Lung (tissue), 12 donors: ENCODE measurements around the gene ABHD5. TPM values are rescaled to one million over a fixed set of nuclear protein-coding genes. Genes with fewer than 3 reads are reported as not detected.
A peak's percentile ranks its signal among the peaks of the same experiment; 100 is the strongest.

Source experiments
- ATAC-seq: fragments of 200-7000 bp; cut with Tn5 transposase; one replicate; pipeline ENCODE4 v1.9.1; 2020; ENCODE audit warnings: moderate number of reproducible peaks; ENCODE audit not compliant: insufficient read depth, low FRiP score
- DNase-seq, 3 donors: peaks; one replicate each; pipeline ENCODE4 v3.0.0-alpha.2; 2013 to 2017
- H3K27ac ChIP-seq, 2 donors: one replicate each; pipeline ENCODE4 v1.5.1; 2013; ENCODE audit warnings: mild to moderate bottlenecking in 2 of 2, moderate library complexity in 2 of 2, control low read depth in 1 of 2, inconsistent platforms in 1 of 2, low read depth in 1 of 2, low read length in 1 of 2
- H3K27me3 ChIP-seq, 3 donors: one replicate each; pipeline ENCODE4 v1.5.1; 2013; ENCODE audit warnings: low read length in 2 of 3; ENCODE audit not compliant: control insufficient read depth in 3 of 3, insufficient read depth in 3 of 3
- H3K36me3 ChIP-seq, 4 donors: one replicate each; pipeline ENCODE4 v1.5.1; 2013; ENCODE audit warnings: low read length in 4 of 4, mild to moderate bottlenecking in 1 of 4, moderate library complexity in 1 of 4; ENCODE audit not compliant: control insufficient read depth in 4 of 4, insufficient read depth in 4 of 4
- H3K4me1 ChIP-seq, 5 donors: one replicate each; pipeline ENCODE4 v1.5.1; 2013; ENCODE audit warnings: low read length in 5 of 5, mild to moderate bottlenecking in 2 of 5, moderate library complexity in 1 of 5; ENCODE audit not compliant: control insufficient read depth in 5 of 5, insufficient read depth in 5 of 5
- H3K4me3 ChIP-seq: one replicate; pipeline ENCODE4 v1.5.1; 2013; ENCODE audit warnings: mild to moderate bottlenecking, control low read depth, moderate library complexity
- H3K9ac ChIP-seq, 2 donors: one replicate each; pipeline ENCODE4 v1.5.1; 2013; ENCODE audit warnings: low read length in 2 of 2, control low read depth in 1 of 2; ENCODE audit not compliant: insufficient read depth in 1 of 2
- H3K9me3 ChIP-seq, 4 donors: one replicate each; pipeline ENCODE4 v1.5.1; 2013; ENCODE audit warnings: low read length in 3 of 4, mild to moderate bottlenecking in 1 of 4, moderate library complexity in 1 of 4; ENCODE audit not compliant: control insufficient read depth in 4 of 4, insufficient read depth in 3 of 4
- CTCF ChIP-seq: IDR thresholded peaks from 2 replicates; pipeline ENCODE4 v1.5.1; 2012; ENCODE audit warnings: mild to moderate bottlenecking; ENCODE audit errors: control extremely low read depth, extremely low read depth
- WGBS, 2 donors: extraction: QIAGEN DNeasy Blood & Tissue Kit; methylation state at CpG; one replicate each; pipeline ENCODE4 v1.1.7; 2013; 5-methylcytosine and 5-hydroxymethylcytosine counted together
- polyA plus RNA-seq, 2 donors: library from polyadenylated mRNA; stranded (reverse); fragments of 200-250 nt; gene quantifications; one replicate each; pipeline ENCODE4 v1.2.1, GENCODE V29; 2013
- total RNA-seq, 2 donors: library from RNA; depleted of rRNA in 1 of 2; stranded (reverse); fragments of >200 nt in 1 of 2; gene quantifications; one replicate each; pipeline ENCODE4 v1.2.1, GENCODE V29; 2014 to 2021
- donor health status: control.
- donor health status: control.
- donor health status: Bipolar disorder and iron deficiency.
- donor health status: healthy.
- donor health status: DM: yes; HTN: yes; CAD: no.

The ABHD5 gene
- total and polyA plus RNA-seq, 4 donors: 18.3 to 31.4 (median 30.9) TPM

DNA sequence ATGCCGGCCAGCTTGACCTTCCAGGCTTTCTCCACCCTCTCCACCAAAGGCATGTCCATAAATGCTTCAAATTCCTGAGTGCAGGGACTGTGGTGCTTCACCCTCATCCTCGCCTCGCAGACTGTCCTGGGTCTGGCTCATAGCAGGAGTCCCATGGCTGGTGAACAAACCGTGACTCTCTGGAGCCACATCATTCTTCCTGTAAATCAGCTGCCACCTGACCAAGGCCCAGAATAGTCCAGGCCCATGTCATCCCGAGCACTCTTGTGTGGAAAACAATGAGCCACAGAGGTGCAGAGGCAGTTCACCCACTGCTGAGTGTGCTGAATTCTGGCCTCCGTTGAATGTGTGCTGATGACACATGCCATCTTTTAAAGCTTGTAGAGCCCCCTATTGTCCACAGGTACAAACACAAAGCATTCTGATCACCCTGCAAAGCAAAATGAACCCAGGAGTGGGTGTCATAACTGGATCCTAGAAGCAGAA is 68.6 kb downstream of the ABHD5 start:
- H3K4me1 ChIP-seq: peaks cover 0 to 9% (median 4%) of the 10 kb centered on the region in 5 donors
- no peaks in the 10 kb centered on the region for H3K9me3 ChIP-seq
- H3K27me3 ChIP-seq: no peaks in the 10 kb centered on the region
- DNase-seq (no peak), ATAC-seq (no peak)
- peak overlapping the region; percentile 3 to 82 for H3K27ac ChIP-seq
- H3K36me3 ChIP-seq: no peaks in the 10 kb centered on the region
- H3K4me3 ChIP-seq: no peak overlapping the region
- no peak overlapping the region for H3K9ac ChIP-seq
- 62 to 75% methylated on average over 6 of the region's 6 CpGs for WGBS, 2 donors
- TF ChIP-seq CTCF: no peak

DNA sequence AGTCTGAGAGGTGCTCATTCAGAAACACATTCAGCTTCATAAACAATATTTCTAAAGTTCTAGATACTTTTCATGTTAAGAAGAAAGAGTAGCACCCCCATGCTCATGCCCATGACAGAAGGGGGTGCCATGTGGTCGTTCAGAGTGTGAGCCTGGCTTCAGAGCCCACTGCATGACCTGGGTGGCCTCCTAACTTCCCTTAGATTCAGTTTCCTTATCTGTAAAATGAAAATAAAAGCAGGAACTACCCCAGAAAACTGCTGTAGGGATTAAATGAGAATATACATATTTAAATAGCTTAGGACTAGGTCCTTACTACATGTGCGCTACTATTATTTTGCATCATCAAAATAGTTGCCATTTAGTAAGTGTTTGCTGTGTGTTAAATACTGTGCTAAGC is 69.2 kb downstream of the ABHD5 start:
- Histone ChIP-seq H3K4me1 (peaks cover 0 to 9% (median 4%) of the 10 kb centered on the region in 5 donors), H3K4me3 (no peak overlapping the region), H3K9me3 (no peaks in the 10 kb centered on the region), H3K27ac (no peak overlapping the region), H3K27me3 (no peaks in the 10 kb centered on the region), H3K9ac (no peak overlapping the region), H3K36me3 (no peaks in the 10 kb centered on the region)
- WGBS, 2 donors: 56 to 63% methylated on average over 2 of the region's 2 CpGs
- TF ChIP-seq CTCF: no peak
- DNase-seq (no peak), ATAC-seq (no peak)

DNA sequence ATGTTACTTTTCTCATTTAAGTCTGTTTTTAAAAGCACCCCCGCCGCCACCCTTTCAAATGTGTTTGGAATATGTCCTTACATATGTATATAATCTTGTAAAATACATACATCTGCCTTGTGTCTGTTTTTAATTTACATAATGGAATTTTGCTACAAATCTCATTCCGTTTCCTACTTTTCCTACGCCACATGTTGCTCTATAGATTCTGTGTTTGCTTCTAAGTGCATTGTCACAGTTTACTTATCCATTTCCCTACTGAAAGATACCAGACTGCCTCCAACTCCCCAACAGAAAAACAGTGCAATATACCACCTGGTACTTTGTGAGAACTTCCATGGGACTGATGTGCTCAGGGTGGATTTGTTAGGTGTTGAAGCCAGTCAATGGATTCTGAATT is 70.2 kb downstream of the ABHD5 start:
- 95 to 96% methylated on average over 4 of the region's 4 CpGs for WGBS, 2 donors
- Histone ChIP-seq H3K27ac (no peak overlapping the region), H3K4me3 (no peak overlapping the region), H3K4me1 (peaks cover 0 to 11% (median 4%) of the 10 kb centered on the region in 5 donors), H3K9ac (no peak overlapping the region), H3K27me3 (no peaks in the 10 kb centered on the region), H3K36me3 (no peaks in the 10 kb centered on the region), H3K9me3 (peaks cover 0 to 2% (median 0%) of the 10 kb centered on the region in 4 donors)
- ATAC-seq (no peak), DNase-seq (no peak)
- no peak for TF ChIP-seq CTCF

- Histone ChIP-seq H3K27ac (no peak overlapping the region), H3K9me3 (peaks cover 0 to 2% (median 0%) of the 10 kb centered on the region in 4 donors), H3K4me1 (peaks cover 0 to 11% (median 4%) of the 10 kb centered on the region in 5 donors), H3K9ac (no peak overlapping the region), H3K36me3 (no peaks in the 10 kb centered on the region), H3K4me3 (no peak overlapping the region), H3K27me3 (no peaks in the 10 kb centered on the region)
- ATAC-seq (no peak), DNase-seq (no peak)
- WGBS, 2 donors: 89 to 94% methylated on average over 6 of the region's 6 CpGs
- no peak for TF ChIP-seq CTCF
These were observed 71.7 kb downstream of the ABHD5 start for GRCh38 chr3:43762451-43762850.
